ENCODE measurements around the gene RNF26.

Gene RNF26

GRCh38 chr11:119337581-119338317 lies 3.4 kb downstream of the RNF26 start:
- no peak for DNase-seq

- DNase-seq = peak; percentile 87
Measured at GRCh38 chr11:119338318-119338890, 4.1 kb downstream of the RNF26 start.

GRCh38 chr11:119338965-119339588 lies 4.8 kb downstream of the RNF26 start:
- no peak for DNase-seq

- peak; percentile 53 for DNase-seq
Measured at GRCh38 chr11:119339589-119340334, 5.4 kb downstream of the RNF26 start.

GRCh38 chr11:119340335-119341221 lies 6.3 kb downstream of the RNF26 start, which contains the start of gene C1QTNF5:
Gene C1QTNF5 (minus strand): TSS chr11:119340883. CDS start chr11:119340397, 486 bp downstream.
- DNase-seq = no peak

GRCh38 chr11:119341222-119342022 lies 7.1 kb downstream of the RNF26 start:
- DNase-seq = no peak

GRCh38 chr11:119342023-119342300 lies 7.6 kb downstream of the RNF26 start:
- DNase-seq = no peak

- DNase-seq = no peak
Measured at GRCh38 chr11:119342362-119343130, 8.2 kb downstream of the RNF26 start.

GRCh38 chr11:119343726-119344125 lies 9.4 kb downstream of the RNF26 start:
- no peak for DNase-seq

GRCh38 chr11:119344291-119345010 lies 10.1 kb downstream of the RNF26 start:
- DNase-seq = no peak

- DNase-seq = no peak
Measured at GRCh38 chr11:119345685-119346084, 11.4 kb downstream of the RNF26 start.

- DNase-seq = no peak
Measured at GRCh38 chr11:119346605-119347004, 12.3 kb downstream of the RNF26 start, which contains the start of gene MFRP. Gene MFRP (minus strand): TSS chr11:119346705. CDS start chr11:119346513, 192 bp downstream.

- no peak for DNase-seq
Measured at GRCh38 chr11:119347242-119347641, 12.9 kb downstream of the RNF26 start.

GRCh38 chr11:119347940-119348605 lies 13.7 kb downstream of the RNF26 start:
- DNase-seq = no peak

- DNase-seq = no peak
Measured at GRCh38 chr11:119350302-119350701, 16.0 kb downstream of the RNF26 start.

GRCh38 chr11:119351232-119351631 lies 16.9 kb downstream of the RNF26 start:
- no peak for DNase-seq

GRCh38 chr11:119352857-119353260 lies 18.5 kb downstream of the RNF26 start:
- no peak for DNase-seq

- DNase-seq = no peak
Measured at GRCh38 chr11:119355091-119355843, 20.9 kb downstream of the RNF26 start.

All from hematopoietic multipotent progenitor cell treated with erythropoietin and hydrocortisone succinate and interleukin-3 and kit ligand, for 4 days (in vitro differentiated cells).